Upper lobe of left lung (tissue), 4 donors: ENCODE data around the gene NME1.

Experiments
- EP300 ChIP-seq, 4 donors: sonication (generic); formaldehyde crosslinking; IDR thresholded peaks; one replicate each; pipeline ENCODE4 v1.5.1; 2017; ENCODE audit warnings: antibody characterized with exemption in 4 of 4, control low read depth in 2 of 4
- POLR2A ChIP-seq, 4 donors: fragments of 450-650 bp; IDR thresholded peaks; one replicate each; pipeline ENCODE4 v1.5.1; 2016 to 2017; ENCODE audit warnings: antibody characterized with exemption in 4 of 4, mild to moderate bottlenecking in 2 of 4
- TF ChIP-seq, protein P1 (sequence below), 6 experiments: fragments of 450-650 bp in 4 of 6; fragments of 200-600 bp in 2 of 6; sonication (generic) in 2 of 6; IDR thresholded peaks; one replicate each; pipeline ENCODE4 v1.5.1; 2016 to 2019; ENCODE audit warnings: antibody characterized with exemption in 6 of 6

GRCh38 chr17:51155416-51155815 is 2.1 kb downstream of the NME1 start:
- TF ChIP-seq, protein P1, sequence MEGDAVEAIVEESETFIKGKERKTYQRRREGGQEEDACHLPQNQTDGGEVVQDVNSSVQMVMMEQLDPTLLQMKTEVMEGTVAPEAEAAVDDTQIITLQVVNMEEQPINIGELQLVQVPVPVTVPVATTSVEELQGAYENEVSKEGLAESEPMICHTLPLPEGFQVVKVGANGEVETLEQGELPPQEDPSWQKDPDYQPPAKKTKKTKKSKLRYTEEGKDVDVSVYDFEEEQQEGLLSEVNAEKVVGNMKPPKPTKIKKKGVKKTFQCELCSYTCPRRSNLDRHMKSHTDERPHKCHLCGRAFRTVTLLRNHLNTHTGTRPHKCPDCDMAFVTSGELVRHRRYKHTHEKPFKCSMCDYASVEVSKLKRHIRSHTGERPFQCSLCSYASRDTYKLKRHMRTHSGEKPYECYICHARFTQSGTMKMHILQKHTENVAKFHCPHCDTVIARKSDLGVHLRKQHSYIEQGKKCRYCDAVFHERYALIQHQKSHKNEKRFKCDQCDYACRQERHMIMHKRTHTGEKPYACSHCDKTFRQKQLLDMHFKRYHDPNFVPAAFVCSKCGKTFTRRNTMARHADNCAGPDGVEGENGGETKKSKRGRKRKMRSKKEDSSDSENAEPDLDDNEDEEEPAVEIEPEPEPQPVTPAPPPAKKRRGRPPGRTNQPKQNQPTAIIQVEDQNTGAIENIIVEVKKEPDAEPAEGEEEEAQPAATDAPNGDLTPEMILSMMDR (IDR thresholded peaks at IDR 0.05), result no peak
- TF ChIP-seq POLR2A (IDR thresholded peaks at IDR 0.05) (no peak), EP300 (IDR thresholded peaks at IDR 0.05) (no peak)
